ENCODE results near the gene TBKBP1.

TBKBP1 gene

DNA sequence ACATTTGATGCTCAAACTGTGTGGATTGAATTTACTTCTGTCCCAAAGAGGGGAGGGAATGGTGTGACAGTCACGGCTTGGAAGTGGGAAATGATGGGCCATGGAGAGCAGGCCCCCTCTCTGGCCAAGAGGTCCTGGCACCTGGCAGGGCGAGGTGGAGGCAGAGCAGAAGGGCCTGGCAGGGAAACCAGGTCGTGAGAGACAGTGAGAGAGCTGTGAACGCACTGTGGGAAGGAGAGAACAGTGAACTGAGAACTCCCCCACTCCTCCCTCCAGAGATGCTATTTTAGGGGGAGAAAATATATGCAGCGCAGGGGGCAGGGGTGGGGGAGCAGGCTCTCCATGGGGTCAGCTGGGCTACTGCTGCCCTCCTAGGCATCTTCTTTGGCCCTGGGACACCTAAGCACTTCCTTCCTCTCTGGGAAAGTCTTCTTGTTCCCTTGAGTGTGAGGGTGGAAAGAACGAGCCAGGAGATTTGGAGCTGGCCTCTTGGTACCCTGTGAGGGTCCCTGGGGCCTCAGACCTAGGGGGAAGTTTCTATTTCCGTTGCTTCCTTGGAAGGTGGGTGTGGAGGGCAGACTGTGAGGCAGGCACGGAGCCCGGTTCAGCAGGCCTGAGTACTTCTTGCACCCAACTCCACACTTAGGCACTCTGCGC, 21.8 kb downstream of the TBKBP1 start:
- H3K27me3 Mint-ChIP-seq = no peaks in the 10 kb centered on the region

DNA sequence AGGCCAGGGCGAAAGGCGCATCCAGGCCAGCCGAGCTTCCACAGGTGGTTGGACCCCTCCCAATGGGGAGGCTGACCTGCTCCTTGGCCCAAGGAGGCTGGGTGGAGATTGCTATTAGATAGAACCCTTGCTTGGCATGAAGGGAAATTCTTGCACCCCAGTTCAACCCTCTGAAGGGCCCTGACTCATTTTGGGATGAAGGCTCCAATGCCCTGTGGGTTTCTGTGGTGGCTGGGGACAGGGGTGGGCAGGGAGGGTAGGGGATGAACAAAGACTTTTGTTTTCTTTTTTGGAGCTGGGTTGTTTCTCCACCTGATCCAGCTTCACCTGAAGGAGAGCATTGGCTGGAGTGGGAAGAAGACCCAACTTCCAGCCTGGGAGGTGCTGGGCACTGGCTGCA, 22.4 kb downstream of the TBKBP1 start:
- H3K27me3 Mint-ChIP-seq = no peaks in the 10 kb centered on the region
- no peak for ATAC-seq (replicated peaks; ENCODE audit: extremely low read depth, poor library complexity, severe bottlenecking)
- H3K4me3 Mint-ChIP-seq = peak overlapping the region; percentile 71
- H3K36me3 Mint-ChIP-seq (ENCODE audit: insufficient read depth) = peaks cover 2% of the 10 kb centered on the region
- H3K4me1 Mint-ChIP-seq = peaks cover 96% of the 10 kb centered on the region
- peak overlapping the region; percentile 50 for H3K27ac Mint-ChIP-seq (ENCODE audit: low read depth)
- H3K9me3 Mint-ChIP-seq = no peaks in the 10 kb centered on the region
- DNase-seq (ENCODE audit: low spot score in 2 of 2) = no peak

More for the DNA sequence above, 21.8 kb downstream of the TBKBP1 start:
- Mint-ChIP-seq H3K27ac (ENCODE audit: low read depth) (peak overlapping the region; percentile 50), H3K4me3 (peak overlapping the region; percentile 71), H3K9me3 (no peaks in the 10 kb centered on the region), H3K36me3 (ENCODE audit: insufficient read depth) (peaks cover 5% of the 10 kb centered on the region), H3K4me1 (peaks cover 95% of the 10 kb centered on the region)
- DNase-seq (ENCODE audit: low spot score in 2 of 2) = no peak
- ATAC-seq (replicated peaks; ENCODE audit: extremely low read depth, poor library complexity, severe bottlenecking) = peak; percentile 21

DNA sequence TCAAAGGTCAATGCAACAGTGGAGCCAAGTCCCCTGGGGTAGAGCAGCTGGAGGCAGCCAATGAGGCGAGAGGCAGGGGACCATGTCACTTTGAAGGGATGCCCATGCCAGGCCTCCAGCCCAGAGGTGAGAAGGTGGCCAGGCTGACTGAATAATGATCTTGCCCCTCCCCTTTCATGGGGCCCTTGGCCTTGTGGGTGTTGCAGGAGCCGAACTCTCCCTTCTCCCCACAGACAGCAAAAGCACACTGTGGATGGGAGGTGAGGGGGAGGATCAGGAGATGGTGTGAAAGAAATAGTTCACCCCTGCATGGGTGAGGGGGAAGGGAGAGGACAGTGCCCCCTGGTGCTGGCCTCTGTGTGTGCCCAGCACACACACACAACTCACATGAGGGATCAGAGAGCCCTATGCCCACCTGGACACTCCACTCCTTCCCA, 23.3 kb downstream of the TBKBP1 start:
- ATAC-seq (replicated peaks; ENCODE audit: extremely low read depth, poor library complexity, severe bottlenecking) = no peak
- Mint-ChIP-seq H3K4me1 (peaks cover 97% of the 10 kb centered on the region), H3K36me3 (ENCODE audit: insufficient read depth) (no peaks in the 10 kb centered on the region), H3K4me3 (peak overlapping the region; percentile 56), H3K9me3 (no peaks in the 10 kb centered on the region), H3K27ac (ENCODE audit: low read depth) (peak overlapping the region; percentile 82), H3K27me3 (no peaks in the 10 kb centered on the region)
- DNase-seq (ENCODE audit: low spot score in 2 of 2) = no peak

DNA sequence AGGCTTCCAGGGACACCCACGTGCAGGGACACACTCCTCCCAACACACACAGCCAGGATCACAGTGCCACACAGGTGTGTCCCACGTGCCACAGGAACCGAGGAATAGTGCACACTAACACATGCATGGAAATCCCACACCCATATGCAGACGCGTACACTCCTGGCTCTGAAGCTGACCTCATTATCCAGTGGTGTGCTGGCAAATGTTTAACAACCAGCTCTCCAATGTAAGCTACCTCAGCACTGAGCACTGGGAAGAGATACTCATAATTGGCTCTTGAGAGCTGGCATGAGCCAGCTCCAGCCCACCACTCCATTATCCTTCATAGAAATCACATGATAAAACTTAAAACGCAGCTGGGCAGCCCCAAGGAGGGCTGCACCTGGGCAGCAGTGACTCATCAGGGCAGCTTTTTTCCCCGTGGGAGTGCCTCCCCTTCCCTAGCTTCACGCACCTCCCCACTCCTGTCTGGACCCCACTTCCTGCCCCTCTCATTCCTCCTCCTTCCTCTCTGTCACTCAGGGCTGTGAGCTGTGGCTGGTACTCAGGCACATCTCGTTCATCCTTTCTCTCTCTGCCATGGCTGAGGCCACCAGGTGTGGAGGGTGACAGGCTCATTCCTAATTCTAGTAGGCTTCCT, 24.1 kb downstream of the TBKBP1 start:
- H3K4me3 Mint-ChIP-seq = peak overlapping the region; percentile 56

DNA sequence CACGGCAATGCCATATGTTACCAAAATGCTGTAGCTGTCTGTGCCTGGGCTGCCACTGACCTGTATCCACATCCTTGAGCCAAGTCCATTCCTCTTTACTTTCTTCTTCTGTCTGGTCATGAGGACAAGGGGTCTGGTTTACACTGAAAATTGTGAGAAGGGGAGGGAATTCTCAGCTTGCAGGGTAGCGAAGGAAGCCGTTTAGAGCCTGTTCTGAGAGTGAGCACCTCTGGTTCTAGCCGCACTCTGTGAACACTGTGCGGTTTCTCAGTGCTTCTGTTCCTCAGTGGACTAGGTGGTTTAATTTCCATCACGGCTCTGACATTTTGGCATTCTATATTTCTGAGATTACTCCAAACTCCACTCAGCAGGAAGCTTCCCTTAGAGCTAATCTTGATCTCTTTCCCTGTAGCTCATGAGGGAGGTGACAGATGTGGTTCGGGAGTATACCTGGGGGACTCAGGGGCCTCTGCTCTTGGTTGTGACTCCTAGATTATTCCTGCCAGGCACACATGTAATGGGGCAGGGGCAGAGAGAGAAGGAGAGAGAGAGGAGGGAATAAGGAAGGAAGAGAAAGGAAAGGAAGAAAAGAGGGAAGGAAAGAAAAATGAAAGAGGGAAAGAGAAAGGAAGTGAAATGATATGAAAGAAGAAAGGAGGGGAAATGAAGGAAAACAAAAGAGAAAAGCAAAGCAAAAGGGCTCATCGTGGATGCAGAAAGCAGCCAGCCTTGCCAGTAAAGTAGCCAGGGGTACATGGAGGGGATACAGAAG, 24.9 kb downstream of the TBKBP1 start:
- ATAC-seq (replicated peaks; ENCODE audit: extremely low read depth, poor library complexity, severe bottlenecking) = no peak
- peak overlapping the region; percentile 56 for H3K4me3 Mint-ChIP-seq
- no peaks in the 10 kb centered on the region for H3K36me3 Mint-ChIP-seq (ENCODE audit: insufficient read depth)
- H3K27ac Mint-ChIP-seq (ENCODE audit: low read depth) = peak overlapping the region; percentile 82
- peaks cover 85% of the 10 kb centered on the region for H3K4me1 Mint-ChIP-seq
- DNase-seq (ENCODE audit: low spot score in 2 of 2) = no peak
- H3K9me3 Mint-ChIP-seq = no peaks in the 10 kb centered on the region
- no peaks in the 10 kb centered on the region for H3K27me3 Mint-ChIP-seq

More for the DNA sequence above, 24.1 kb downstream of the TBKBP1 start:
- Mint-ChIP-seq H3K4me1 (peaks cover 92% of the 10 kb centered on the region), H3K27ac (ENCODE audit: low read depth) (peak overlapping the region; percentile 82), H3K9me3 (no peaks in the 10 kb centered on the region), H3K36me3 (ENCODE audit: insufficient read depth) (no peaks in the 10 kb centered on the region), H3K27me3 (no peaks in the 10 kb centered on the region)
- ATAC-seq (replicated peaks; ENCODE audit: extremely low read depth, poor library complexity, severe bottlenecking) (peak; percentile 12), DNase-seq (ENCODE audit: low spot score in 2 of 2) (no peak)

DNA sequence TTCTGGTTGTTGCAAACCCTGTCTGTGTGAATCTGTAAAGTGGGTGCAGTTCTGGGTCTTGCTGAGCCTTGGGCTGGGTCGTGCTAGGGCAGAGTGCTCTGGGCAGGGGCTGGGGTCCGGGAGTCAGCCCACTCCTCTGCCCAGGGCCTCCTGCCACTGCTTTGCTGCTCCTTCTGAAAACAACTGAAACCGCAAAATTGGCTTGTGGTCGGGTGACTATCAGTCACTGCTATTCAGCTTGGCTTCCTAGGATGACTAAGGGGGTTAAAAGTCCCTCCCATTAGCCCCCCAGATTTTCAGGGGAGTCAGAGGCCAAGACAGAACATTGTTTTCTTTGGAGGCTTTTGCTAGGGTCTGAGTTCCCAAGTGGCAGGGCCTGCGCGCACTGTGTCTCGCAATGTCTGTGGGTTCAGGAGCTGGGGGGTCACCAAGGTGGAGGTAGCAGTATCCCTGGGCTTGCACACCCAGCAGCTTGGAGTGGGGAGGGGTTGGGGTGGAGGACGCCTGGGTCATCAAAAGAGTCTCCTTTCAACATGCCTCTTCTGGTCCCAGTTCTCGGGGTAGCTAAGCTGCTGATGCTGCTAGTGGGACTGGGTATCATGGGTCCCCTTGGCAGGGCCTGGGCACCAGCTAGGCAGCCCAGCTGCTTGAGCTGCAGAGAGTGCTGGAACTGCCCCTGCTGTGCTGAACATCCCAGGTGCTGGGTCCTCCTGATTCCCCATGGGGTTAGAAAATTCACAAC, 25.6 kb downstream of the TBKBP1 start:
- ATAC-seq (replicated peaks; ENCODE audit: extremely low read depth, poor library complexity, severe bottlenecking) = no peak
- H3K9me3 Mint-ChIP-seq = no peaks in the 10 kb centered on the region
- H3K4me1 Mint-ChIP-seq = peaks cover 79% of the 10 kb centered on the region
- peak overlapping the region; percentile 56 for H3K4me3 Mint-ChIP-seq
- H3K27ac Mint-ChIP-seq (ENCODE audit: low read depth) = peak overlapping the region; percentile 82
- H3K36me3 Mint-ChIP-seq (ENCODE audit: insufficient read depth) = no peaks in the 10 kb centered on the region
- DNase-seq (ENCODE audit: low spot score in 2 of 2) = no peak
- H3K27me3 Mint-ChIP-seq = no peaks in the 10 kb centered on the region

DNA sequence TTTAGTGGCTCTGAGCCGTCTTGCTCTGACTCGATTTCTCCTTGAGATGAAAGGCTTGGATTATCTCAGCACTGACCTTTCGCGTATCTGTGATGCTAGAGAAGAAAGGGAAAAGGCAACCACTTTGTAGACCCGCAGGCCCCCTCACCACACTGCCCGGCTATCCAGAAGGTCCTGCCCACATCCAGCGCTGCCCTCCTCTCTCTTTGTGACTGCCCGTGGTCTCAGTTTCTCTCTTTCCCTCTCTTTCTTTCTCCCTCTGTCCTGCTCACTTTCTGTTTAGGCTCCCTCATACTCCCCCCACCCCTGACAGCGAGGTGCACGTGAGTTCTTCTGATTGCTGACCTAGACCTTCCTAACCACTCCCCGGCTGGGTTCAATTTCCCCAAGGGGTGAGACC, 26.2 kb downstream of the TBKBP1 start:
- H3K27ac Mint-ChIP-seq (ENCODE audit: low read depth) = peak overlapping the region; percentile 82
- no peaks in the 10 kb centered on the region for H3K36me3 Mint-ChIP-seq (ENCODE audit: insufficient read depth)
- no peak for ATAC-seq (replicated peaks; ENCODE audit: extremely low read depth, poor library complexity, severe bottlenecking)
- no peaks in the 10 kb centered on the region for H3K9me3 Mint-ChIP-seq
- no peaks in the 10 kb centered on the region for H3K27me3 Mint-ChIP-seq
- H3K4me1 Mint-ChIP-seq = peaks cover 79% of the 10 kb centered on the region
- peak overlapping the region; percentile 56 for H3K4me3 Mint-ChIP-seq
- DNase-seq (ENCODE audit: low spot score in 2 of 2) = no peak

DNA sequence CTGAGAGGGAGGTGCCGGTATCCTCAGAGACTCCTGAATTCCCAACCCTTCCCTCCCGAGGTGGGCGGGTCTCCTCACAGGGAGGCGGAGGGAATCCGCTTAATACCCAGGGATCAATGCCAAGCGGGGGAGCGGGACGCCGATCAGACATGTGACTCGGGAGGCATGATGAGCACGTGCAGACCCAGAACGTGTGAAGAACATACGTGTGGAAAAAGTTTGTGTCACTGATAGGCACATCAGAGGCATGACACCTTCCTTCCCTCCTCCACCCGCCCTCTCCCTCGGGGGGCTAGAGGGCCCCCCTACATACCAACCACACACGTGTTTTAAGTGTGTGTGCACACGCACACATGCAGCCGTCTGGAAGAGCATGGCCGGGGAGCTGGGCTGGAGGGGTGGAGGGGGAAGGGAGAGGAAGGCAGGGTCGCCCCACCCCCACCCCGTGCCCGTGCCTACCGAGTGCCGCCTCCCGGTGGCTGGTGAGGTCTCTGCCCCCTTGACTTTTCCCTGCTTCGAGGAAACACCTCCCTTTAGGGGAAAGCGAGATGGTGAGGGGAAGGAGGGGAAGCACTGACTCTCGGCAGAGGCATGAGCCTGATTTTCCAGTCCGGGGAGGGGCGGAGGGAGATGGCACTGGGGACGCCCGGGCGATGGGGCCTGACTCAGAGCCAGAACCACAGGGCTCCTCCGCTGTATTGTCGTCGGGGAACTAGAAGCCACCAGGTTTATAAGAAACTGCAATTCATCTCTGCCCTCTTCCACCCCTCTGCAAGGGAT, 27.0 kb downstream of the TBKBP1 start:
- no peaks in the 10 kb centered on the region for H3K36me3 Mint-ChIP-seq (ENCODE audit: insufficient read depth)
- peak overlapping the region; percentile 82 for H3K27ac Mint-ChIP-seq (ENCODE audit: low read depth)
- peak overlapping the region; percentile 56 for H3K4me3 Mint-ChIP-seq
- H3K4me1 Mint-ChIP-seq = peaks cover 79% of the 10 kb centered on the region
- DNase-seq (ENCODE audit: low spot score in 2 of 2) (peak in 1 of 2 donors; percentile 54), ATAC-seq (replicated peaks; ENCODE audit: extremely low read depth, poor library complexity, severe bottlenecking) (peak; percentile 61)
- no peaks in the 10 kb centered on the region for H3K9me3 Mint-ChIP-seq
- H3K27me3 Mint-ChIP-seq = no peaks in the 10 kb centered on the region

DNA sequence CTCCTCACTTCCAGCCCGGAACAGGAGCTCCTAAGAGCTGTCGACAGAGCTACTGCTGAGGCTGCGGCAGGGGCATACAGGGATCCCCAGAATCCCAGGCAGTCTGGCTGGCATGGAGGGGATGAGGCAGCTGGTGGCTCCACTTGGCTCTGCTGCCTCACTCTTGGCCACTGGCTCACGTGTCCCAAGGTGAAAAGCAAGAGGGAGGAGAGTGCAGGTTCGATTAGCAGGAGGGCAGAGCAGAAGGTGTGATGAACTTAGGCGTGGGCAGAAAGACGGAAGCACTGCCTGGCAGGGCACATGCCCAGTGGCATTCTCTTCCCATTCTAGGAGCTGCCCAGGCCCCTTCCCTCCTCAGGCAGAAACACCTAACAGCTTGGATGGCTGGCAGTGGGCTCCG, 27.8 kb downstream of the TBKBP1 start:
- Mint-ChIP-seq H3K4me1 (peaks cover 79% of the 10 kb centered on the region), H3K36me3 (ENCODE audit: insufficient read depth) (no peaks in the 10 kb centered on the region), H3K27ac (ENCODE audit: low read depth) (peak overlapping the region; percentile 70), H3K9me3 (no peaks in the 10 kb centered on the region), H3K4me3 (peak overlapping the region; percentile 56), H3K27me3 (no peaks in the 10 kb centered on the region)
- ATAC-seq (replicated peaks; ENCODE audit: extremely low read depth, poor library complexity, severe bottlenecking) (no peak), DNase-seq (ENCODE audit: low spot score in 2 of 2) (no peak)

DNA sequence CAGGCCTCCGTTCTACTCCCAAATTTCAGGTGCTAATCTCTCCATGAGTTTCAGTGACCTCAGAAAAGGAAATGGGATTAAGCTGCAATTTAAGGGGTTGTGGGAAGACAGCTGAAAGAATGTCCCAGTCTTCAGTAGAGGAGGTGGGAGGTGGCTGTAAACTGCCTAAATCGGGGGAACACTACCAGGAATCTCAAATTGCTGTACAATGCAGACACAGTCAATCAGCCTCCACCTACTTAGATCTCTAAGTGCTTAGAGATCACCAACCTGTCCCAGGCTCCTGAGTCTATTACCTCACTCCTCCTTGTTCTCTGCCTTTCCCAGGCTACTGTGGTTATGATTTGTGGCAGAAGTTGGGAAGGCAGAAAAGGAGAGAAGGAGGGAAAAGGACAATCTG, 30.7 kb downstream of the TBKBP1 start:
- Mint-ChIP-seq H3K9me3 (no peaks in the 10 kb centered on the region), H3K27me3 (no peaks in the 10 kb centered on the region), H3K4me1 (peaks cover 76% of the 10 kb centered on the region), H3K27ac (ENCODE audit: low read depth) (no peak overlapping the region), H3K36me3 (ENCODE audit: insufficient read depth) (peaks cover 2% of the 10 kb centered on the region), H3K4me3 (peak overlapping the region; percentile 1)
- no peak for ATAC-seq (replicated peaks; ENCODE audit: extremely low read depth, poor library complexity, severe bottlenecking)
- DNase-seq (ENCODE audit: low spot score in 2 of 2) = no peak

DNA sequence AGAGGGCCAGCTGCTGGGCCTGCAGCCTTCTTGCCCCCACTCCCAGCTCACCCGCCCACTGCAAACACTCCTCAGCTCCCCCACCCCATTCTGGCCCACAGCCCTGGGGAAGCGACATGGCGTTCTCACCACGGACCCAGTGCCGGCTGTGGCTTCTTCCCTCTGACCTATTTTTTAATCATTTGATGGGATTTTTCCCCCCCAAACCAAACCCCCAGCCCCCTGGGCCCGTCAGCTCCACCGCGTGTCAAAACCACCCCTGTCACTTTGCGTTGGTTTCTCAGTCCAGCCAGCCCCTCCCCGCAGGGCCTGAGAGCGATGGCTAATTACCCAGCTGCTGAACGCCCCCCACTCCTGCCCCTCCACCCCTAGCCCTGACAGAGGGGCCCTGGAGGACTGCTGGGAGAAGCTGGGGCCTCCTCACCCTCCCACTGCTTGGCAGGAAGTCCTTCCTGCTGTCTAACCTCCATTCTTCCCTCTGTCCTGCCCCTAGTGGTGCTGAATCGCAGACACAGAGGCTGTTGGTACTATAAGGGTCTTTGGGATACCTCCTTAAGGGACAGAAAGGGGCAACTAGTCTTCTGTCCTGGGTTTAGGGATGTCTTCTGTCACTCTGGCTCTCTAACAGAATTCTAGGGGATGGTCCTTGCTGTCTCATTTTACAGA, 31.6 kb downstream of the TBKBP1 start:
- Mint-ChIP-seq H3K9me3 (no peaks in the 10 kb centered on the region), H3K27ac (ENCODE audit: low read depth) (no peak overlapping the region), H3K36me3 (ENCODE audit: insufficient read depth) (peaks cover 2% of the 10 kb centered on the region), H3K4me3 (no peak overlapping the region), H3K27me3 (no peaks in the 10 kb centered on the region), H3K4me1 (peaks cover 74% of the 10 kb centered on the region)
- ATAC-seq (replicated peaks; ENCODE audit: extremely low read depth, poor library complexity, severe bottlenecking) (no peak), DNase-seq (ENCODE audit: low spot score in 2 of 2) (no peak)
